GM19324 (cell line): ENCODE data around the gene PGAP2.
"Not testable (repeated sequence)": the region's sequence is repeated elsewhere in the genome, so short reads cannot be mapped to it uniquely, and the experiment has no call there.

Experiments
- ATAC-seq: cut with Tn5 transposase; IDR thresholded peaks from one replicate; pipeline ENCODE4 v1.9.1; 2021; ENCODE audit warnings: mild to moderate bottlenecking, moderate library complexity; ENCODE audit not compliant: unreplicated experiment, low FRiP score

The PGAP2 gene

GRCh38 chr11:3807909-3808860 is at the start of gene PGAP2:
PGAP2 (plus strand) TSS chr11:3808560; CDS start chr11:3811260, 2,700 bp downstream.
- peak; percentile 56 for ATAC-seq

DNA sequence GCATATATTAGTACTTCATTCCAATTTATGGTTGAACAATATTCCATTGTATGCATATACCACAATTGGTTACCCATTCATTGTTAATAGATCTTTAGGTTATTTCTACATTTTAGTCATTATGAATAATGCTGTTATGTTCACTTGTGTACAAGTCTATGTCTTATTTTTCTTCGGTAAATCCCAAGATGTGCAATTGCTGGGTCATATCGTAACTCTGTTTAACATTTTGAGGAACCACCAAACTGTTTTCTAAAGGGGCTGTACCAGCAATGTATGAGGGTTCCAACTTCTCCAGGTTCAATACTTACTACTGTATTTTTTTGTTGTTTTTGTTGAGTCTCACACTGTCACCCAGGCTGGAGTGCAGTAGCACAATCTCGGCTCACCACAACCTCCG is 44.1 kb upstream of the PGAP2 start:
- ATAC-seq = no peak

DNA sequence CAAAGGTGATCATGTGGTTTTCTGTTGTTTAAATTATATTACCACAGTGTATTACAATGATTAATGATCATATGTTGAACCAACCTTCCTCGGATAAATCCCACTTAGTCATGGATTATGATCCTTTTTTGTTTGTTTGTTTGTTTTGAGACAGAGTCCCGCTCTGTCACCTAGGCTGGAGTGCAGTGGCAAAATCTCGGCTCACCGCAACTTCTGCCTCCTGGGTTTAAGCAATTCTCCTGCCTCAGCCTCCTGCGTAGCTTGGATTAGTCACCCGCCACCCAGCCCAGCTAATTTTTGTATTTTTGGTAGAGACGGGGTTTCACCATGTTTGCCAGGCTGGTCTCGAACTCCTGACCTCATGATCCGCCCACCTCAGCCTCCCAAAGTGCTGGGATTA is 41.5 kb upstream of the PGAP2 start:
- not testable (repeated sequence) for ATAC-seq

DNA sequence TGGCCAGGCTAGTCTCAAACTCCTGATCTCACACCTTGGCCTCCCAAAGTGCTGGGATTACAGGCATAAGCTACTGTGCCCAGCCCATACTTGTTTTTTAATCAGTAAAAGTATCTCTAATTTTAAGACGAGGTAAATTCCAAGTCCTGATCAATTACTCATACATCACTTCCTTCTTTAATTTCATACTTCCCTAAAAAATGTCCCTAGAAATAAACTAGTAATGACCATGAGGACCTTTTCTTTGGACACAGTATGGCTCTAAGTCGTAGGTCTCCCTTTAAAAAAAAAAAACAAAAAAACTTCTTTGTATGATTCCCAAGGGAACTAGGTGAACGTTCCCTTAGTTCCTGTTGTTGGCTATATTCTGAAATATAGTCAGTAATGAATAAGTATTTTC is 40.8 kb upstream of the PGAP2 start:
- no peak for ATAC-seq

- no peak for ATAC-seq
Observed at GRCh38 chr11:3773180-3773579, 35.2 kb upstream of the PGAP2 start.

DNA sequence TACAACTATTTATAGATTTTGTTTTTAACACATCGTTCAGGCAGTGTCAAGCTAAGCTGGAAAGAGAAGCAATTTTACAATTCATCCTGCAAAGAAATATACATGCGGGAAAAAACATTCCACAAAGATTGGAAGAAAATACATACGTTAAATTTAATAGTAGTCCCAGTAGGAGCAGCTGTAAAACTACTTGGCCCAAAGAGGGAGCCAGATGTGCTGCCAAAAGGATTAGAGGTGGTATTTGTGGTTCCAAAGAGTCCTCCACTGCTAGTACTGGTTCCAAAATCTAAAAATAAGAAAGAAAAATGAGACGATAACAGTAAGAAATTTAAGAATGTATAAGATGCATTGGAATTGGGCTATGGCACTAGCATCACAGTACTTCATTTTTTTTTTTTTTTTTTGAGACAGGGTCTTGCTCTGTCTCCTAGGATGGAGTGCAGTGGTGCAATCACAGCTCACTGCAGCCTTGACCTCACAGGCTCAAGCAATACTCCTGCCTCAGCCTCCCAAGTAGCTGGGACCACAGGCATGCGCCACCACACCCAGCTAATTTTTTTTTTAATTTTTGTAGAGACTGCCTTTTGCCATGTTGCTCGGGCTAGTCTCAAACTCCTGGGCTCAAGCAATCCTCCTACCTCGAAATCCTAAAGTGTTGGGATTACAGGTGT is 32.5 kb upstream of the PGAP2 start:
- no peak for ATAC-seq

DNA sequence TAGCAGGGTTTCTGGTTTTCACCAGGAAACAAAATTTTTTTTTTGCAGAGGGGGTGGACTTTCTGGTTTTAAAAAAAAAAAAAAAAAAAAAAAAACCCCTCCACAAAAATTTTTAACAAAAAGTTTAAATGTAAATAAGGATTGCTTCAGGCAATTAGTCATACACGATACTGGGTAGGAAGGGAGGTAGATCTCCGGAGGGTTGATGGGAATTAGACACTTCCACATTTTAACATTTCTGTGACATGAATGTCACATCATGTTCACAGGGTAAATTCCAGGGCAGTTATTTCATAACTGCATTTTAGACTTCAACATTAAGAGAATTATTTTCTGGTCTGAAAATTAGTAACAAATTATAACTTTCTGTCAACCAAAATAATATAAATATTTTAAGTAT is 26.9 kb upstream of the PGAP2 start:
- no peak for ATAC-seq

DNA sequence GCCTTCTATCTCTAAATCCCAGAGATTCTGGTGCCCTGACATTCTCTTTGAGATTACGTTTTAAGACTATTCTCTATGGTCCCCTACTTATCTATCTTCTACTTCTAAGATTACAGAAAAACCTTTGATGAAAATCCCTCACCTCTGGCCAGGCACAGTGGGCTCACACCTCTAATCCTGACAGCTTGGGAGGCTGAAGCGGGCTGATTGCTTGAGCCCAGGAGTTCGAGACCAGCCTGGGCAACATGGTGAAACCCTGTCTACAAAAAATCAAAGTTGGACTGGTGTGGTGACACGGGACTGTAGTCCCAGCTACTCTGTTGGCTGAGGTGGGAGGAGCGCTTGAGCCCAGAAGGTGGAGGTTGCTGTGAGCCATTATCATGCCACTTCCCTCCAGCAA is 25.4 kb upstream of the PGAP2 start:
- ATAC-seq = no peak

DNA sequence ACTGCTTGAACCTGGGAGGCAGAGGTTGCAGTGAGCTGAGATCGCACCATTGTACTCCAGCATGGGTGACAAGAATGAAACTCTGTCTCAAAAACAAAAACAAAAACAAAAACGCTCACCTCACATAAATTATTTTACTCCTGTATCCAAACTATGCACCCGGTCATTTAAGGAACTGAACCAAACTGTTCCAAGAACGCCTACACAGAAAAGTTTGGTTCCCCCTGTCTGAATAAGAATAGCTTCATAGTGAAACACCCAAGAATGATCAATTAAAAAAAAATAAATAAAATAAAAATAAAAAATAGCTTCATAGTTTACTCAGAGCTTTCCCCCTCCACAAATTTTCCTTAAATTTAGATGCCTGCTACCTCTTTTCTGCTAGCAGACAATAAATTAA is 24.7 kb upstream of the PGAP2 start:
- no peak for ATAC-seq

DNA sequence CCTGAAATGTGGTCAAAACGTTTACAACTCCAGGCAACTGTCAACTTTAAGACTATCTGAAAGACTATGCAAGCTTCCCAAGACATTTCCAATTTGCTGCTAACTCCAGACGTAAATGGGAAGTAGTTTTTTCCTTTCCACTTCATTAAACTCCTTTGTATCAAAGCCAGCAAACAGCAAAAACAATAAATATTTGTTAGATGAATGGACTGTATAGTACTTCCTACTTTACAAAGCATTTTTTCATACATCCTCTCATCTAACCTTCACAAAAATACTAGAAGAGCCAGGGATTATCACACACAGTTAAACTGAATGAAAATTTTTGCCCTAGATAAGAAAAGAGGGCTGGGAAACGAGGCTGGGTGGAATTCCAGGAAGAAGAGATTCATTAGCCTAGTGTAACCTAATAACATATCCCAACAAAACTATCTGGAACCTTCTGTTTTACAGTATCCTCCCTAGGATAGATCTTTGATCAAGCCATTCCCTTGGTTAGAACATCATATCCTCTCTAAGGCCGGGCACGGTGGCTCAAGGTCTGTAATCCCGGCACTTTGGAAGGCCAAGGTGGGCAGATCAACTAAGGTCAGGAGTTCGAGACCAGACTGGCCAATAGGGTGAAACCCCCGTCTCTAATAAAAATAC is 21.5 kb upstream of the PGAP2 start:
- no peak for ATAC-seq

DNA sequence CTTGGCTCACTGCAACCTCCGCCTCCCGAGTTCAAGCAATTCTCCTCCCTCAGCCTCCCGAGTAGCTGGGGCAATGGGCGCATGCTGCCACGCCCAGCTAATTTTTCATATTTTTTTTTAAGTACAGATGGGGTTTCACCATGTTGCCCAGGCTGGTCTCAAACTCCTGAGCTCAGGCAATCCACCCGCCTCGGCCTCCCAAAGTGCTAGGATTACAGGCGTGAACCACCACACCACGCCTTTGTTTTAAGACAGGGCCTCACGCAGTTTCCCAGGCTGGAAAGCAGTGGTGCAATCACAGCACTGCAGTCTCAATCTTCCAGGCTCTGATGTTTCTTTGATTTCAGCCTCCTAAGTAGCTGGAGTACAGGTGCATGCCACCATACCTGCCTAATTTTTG is 14.0 kb upstream of the PGAP2 start:
- ATAC-seq = not testable (repeated sequence)

- no peak for ATAC-seq
Observed at GRCh38 chr11:3795131-3796001, 13.0 kb upstream of the PGAP2 start.

DNA sequence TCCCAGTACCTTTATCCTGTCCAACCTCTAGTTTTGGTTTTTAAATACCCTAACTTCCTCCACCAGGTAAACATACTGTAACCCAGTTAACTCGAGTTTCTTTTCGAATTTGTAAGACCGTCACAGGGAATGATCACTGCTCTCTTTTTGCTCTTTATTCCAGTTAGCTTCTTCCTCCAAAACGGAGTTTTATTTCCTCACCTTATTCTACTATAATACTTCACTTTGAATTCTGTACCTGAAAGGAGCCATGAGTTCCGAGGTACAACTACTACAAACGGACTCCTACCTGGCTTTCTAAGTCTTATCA is 12.4 kb upstream of the PGAP2 start:
- ATAC-seq = no peak

DNA sequence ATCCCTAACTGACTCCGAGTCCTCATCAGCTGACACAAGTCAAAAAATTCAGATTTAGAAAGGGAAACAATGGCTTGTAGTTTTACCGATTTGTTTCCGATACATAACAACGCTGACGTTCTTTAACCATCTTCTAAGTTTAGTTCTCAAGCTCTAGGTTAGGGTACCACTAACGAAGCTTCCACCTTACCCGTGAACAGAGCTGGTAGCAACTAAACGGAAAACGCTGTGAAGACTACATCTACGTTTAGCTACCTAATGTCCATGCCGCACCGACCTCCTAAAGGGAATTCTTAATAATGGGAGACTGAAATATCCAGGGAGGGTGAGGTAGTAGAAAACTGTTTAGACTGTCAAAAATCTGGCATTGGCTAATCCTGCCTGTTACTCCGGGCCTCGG is 12.0 kb upstream of the PGAP2 start:
- ATAC-seq = no peak

GRCh38 chr11:3796801-3797328 is 11.5 kb upstream of the PGAP2 start:
- ATAC-seq = peak; percentile 31

- peak; percentile 93 for ATAC-seq
Observed at GRCh38 chr11:3797329-3798090, 10.8 kb upstream of the PGAP2 start, which contains the start of gene NUP98. NUP98 (minus strand) TSS chr11:3797554; CDS start chr11:3782117, 15,437 bp downstream.

DNA sequence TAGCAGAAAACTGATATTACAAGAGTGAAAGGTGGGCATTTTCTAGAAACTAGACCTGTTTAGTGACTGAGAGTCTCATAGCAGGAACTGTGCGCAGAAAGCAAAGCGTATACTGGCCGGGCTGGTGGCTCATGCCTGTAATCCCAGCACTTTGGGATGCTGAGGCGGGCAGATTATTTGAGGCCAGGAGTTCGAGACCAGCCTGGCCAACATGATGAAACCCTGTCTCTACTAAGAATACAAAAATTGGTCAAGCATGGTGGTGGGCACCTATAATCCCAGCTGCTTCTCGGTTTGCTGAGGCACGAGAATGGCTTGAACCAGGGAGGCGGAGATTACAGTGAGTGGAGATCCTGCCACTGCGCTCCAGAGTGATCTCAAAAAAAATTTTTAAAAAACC is 9.2 kb upstream of the PGAP2 start:
- ATAC-seq = no peak

DNA sequence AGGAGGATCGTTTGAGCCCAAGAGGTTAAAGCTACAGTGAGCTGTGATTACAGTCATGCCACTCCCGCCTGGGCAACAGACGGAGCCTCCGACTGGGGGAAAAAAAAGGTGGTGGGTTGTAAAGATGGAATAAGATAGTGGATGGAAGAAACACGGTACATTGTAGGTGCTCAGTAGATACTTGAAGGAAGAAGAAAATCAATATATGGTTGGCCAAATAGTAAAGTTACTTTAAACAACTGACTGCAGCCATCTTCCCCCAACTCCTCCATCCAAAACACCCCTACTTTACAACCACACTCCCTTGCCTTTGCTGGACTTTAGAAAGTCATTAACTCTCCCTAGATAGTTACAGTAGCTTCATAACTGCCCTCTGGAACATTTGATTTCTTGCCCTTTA is 8.5 kb upstream of the PGAP2 start:
- no peak for ATAC-seq

DNA sequence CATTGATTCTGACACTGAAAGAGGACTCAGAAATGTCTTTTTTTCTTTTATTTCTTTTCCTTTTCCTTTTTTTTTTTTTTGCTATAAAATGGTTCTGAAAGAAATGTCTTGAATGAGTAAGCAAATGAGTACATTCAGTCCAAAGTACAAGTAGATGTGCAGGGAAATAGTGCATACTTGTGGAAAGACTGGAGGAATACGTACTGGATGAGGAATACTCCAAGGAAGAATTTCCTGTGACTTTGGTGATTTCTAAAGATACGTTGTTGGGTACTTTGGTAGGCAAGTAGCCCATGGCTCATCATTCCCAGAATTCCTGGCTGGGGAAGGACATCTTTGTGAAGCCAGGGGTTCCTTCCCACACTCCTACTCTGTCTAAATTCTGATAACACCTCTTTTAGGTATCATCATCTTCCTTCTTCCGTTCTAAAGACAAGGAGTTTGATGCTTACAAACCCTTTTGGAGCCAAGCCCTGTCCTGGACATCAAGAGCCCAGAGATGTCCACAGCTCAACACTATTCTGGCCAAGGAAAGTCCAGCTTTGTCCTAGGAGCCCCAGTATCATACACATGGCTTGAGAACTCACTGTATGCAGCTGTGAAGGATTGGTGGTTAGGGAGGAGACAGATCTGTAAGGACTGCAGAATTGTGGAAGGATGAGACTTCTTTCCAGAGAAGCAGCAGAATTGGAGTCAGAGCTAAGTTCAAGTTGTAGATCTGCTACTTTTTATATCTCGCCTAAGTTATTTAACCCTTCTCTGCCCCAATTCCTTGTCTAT is 6.2 kb upstream of the PGAP2 start:
- ATAC-seq = no peak
